NT2/D1 (cell line): ENCODE measurements around the gene COPZ1.

Experiments used
- SUZ12 ChIP-seq: IDR thresholded peaks from 2 replicates; pipeline ENCODE4 v1.6.1; 2011; ENCODE audit not compliant: insufficient read length, insufficient read depth; ENCODE audit errors: extremely low read depth
- YY1 ChIP-seq: IDR thresholded peaks from 2 replicates; pipeline ENCODE4 v1.6.1; 2011; ENCODE audit not compliant: insufficient read length, insufficient read depth
- ZNF274 ChIP-seq: IDR thresholded peaks from 2 replicates; pipeline ENCODE4 v1.6.1; 2011; ENCODE audit warnings: mild to moderate bottlenecking, low read depth, low read length

DNA sequence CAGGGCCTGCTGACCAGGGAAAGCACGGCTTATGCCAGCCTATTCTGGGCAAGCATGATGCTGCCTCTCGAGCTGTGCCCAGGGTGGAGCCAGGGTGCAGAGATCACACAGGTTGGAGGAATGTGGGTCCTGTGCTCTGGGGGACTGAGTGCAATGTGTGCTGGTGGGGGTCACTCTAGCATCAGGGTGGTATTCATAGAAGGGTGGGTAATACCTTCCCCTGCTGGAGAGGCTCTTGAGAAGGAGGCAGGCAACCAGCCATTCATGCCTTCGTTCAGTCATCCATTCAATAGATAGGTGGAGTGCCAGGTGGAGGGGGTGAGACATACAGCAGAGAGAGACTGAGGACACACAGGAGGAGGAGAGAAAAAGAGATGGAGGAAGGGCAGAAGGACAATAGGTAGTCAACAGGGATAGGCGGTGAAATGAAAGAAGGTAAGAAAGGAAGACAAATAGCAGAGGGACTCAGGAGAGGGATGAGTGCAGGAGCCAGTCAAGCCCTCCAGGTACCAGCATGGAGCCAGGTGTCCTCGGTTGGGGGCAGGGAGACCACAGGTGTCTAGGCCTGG lies 64.8 kb downstream of the COPZ1 start:
- TF ChIP-seq SUZ12 (no peak), YY1 (no peak), ZNF274 (no peak)
